NB4 (cell line): ENCODE results near the gene PRRT1.

Experiments
- MAX ChIP-seq: IDR thresholded peaks from 2 replicates; pipeline ENCODE4 v1.6.1; 2011; ENCODE audit warnings: low read depth, low read length
- MYC ChIP-seq: IDR thresholded peaks from 2 replicates; pipeline ENCODE4 v1.6.1; 2011; ENCODE audit warnings: low read depth, low read length
- POLR2A ChIP-seq: IDR thresholded peaks from 2 replicates; pipeline ENCODE4 v1.6.1; 2011; ENCODE audit warnings: mild to moderate bottlenecking; ENCODE audit not compliant: insufficient read length; ENCODE audit errors: extremely low read depth
- TF ChIP-seq, protein P1 (sequence below): IDR thresholded peaks from one replicate; pipeline ENCODE4 v1.5.1; 2012; ENCODE audit warnings: low read depth, low read length

DNA sequence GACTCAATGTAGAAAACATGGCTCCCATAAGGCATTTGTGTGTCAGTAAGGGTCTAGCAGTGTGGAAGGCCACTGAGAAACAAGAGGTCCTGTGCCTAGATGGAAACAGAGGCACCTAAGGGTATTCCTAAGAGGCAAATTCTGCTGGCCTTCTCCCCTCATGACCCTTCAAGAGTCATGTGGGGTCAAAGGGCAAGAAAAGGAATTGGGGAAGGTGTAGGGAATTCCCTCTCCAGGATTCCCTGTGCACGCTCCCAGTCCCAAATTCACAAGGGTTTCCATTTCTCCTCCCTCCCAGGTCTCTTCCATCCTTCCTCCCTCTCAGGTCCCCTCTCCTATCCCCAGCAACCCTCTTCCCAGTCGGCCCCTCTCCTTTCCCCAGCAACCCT is 23.6 kb upstream of the PRRT1 start:
- TF ChIP-seq MYC (no peak), MAX (no peak), POLR2A (no peak)
- TF ChIP-seq, protein P1, sequence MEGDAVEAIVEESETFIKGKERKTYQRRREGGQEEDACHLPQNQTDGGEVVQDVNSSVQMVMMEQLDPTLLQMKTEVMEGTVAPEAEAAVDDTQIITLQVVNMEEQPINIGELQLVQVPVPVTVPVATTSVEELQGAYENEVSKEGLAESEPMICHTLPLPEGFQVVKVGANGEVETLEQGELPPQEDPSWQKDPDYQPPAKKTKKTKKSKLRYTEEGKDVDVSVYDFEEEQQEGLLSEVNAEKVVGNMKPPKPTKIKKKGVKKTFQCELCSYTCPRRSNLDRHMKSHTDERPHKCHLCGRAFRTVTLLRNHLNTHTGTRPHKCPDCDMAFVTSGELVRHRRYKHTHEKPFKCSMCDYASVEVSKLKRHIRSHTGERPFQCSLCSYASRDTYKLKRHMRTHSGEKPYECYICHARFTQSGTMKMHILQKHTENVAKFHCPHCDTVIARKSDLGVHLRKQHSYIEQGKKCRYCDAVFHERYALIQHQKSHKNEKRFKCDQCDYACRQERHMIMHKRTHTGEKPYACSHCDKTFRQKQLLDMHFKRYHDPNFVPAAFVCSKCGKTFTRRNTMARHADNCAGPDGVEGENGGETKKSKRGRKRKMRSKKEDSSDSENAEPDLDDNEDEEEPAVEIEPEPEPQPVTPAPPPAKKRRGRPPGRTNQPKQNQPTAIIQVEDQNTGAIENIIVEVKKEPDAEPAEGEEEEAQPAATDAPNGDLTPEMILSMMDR = no peak
